H9 (cell line): ENCODE measurements around the gene YWHAH. TPM values are rescaled to one million over a fixed set of nuclear protein-coding genes. Genes with fewer than 3 reads are reported as not detected.

Source experiments
- DNase-seq: peaks from one replicate; pipeline ENCODE4 v3.0.0-alpha.2; 2017
- H2AFZ ChIP-seq: one replicate; pipeline ENCODE4 v1.6.1; 2013; ENCODE audit warnings: mild to moderate bottlenecking, low read length, control low read depth, moderate library complexity
- H2AK5ac ChIP-seq: 2 replicates; pipeline ENCODE4 v1.6.1; 2013; ENCODE audit warnings: low read length, control low read depth, mixed read lengths; ENCODE audit not compliant: insufficient read length
- H2BK120ac ChIP-seq: one replicate; pipeline ENCODE4 v1.6.1; 2013; ENCODE audit warnings: low read depth, mild to moderate bottlenecking, low read length, control low read depth, inconsistent platforms; ENCODE audit not compliant: poor library complexity, severe bottlenecking
- H2BK12ac ChIP-seq: 2 replicates; pipeline ENCODE4 v1.6.1; 2013; ENCODE audit warnings: low read length, control low read depth, mixed read lengths, low read depth; ENCODE audit not compliant: insufficient read length
- H2BK15ac ChIP-seq: 2 replicates; pipeline ENCODE4 v1.6.1; 2013; ENCODE audit warnings: low read depth, low read length, control low read depth
- H2BK20ac ChIP-seq: one replicate; pipeline ENCODE4 v1.6.1; 2013; ENCODE audit warnings: low read depth, mild to moderate bottlenecking, low read length, control low read depth, inconsistent platforms; ENCODE audit not compliant: poor library complexity, severe bottlenecking
- H2BK5ac ChIP-seq: 2 replicates; pipeline ENCODE4 v1.6.1; 2013; ENCODE audit warnings: low read length, control low read depth, mixed read lengths; ENCODE audit not compliant: insufficient read length
- H3K14ac ChIP-seq: 2 replicates; pipeline ENCODE4 v1.6.1; 2013; ENCODE audit warnings: low read length, control low read depth; ENCODE audit not compliant: insufficient read depth
- H3K18ac ChIP-seq: 2 replicates; pipeline ENCODE4 v1.6.1; 2013; ENCODE audit warnings: low read depth, mild to moderate bottlenecking, mixed read lengths, low read length, control low read depth; ENCODE audit not compliant: insufficient read length
- H3K23ac ChIP-seq: 2 replicates; pipeline ENCODE4 v1.6.1; 2013; ENCODE audit warnings: low read length, control low read depth, mixed read lengths, low read depth; ENCODE audit not compliant: insufficient read length
- H3K23me2 ChIP-seq: 2 replicates; pipeline ENCODE4 v1.6.1; 2013; ENCODE audit warnings: low read depth, mild to moderate bottlenecking, mixed read lengths, low read length, control low read depth; ENCODE audit not compliant: insufficient read length, poor library complexity, severe bottlenecking
- H3K27ac ChIP-seq: 2 replicates; pipeline ENCODE4 v1.5.1; 2013; ENCODE audit warnings: low read length, control low read depth, mixed read lengths, low read depth; ENCODE audit not compliant: insufficient read length
- H3K27me3 ChIP-seq: 2 replicates; pipeline ENCODE4 v1.6.1; 2013; ENCODE audit warnings: low read length, control low read depth, inconsistent platforms; ENCODE audit not compliant: insufficient read depth
- H3K4ac ChIP-seq: 2 replicates; pipeline ENCODE4 v1.6.1; 2013; ENCODE audit warnings: low read depth, mild to moderate bottlenecking, control low read depth, inconsistent platforms, low read length, moderate library complexity
- H3K4me1 ChIP-seq: 2 replicates; pipeline ENCODE4 v1.6.1; 2013; ENCODE audit warnings: low read length, control low read depth, inconsistent platforms; ENCODE audit not compliant: insufficient read depth
- H3K4me2 ChIP-seq: 2 replicates; pipeline ENCODE4 v1.6.1; 2013; ENCODE audit warnings: low read length, control low read depth, mixed read lengths; ENCODE audit not compliant: insufficient read length, insufficient read depth
- H3K56ac ChIP-seq: 2 replicates; pipeline ENCODE4 v1.6.1; 2013; ENCODE audit warnings: low read depth, mild to moderate bottlenecking, mixed read lengths, low read length, control low read depth; ENCODE audit not compliant: insufficient read length
- H3K79me1 ChIP-seq: 2 replicates; pipeline ENCODE4 v1.6.1; 2013; ENCODE audit warnings: low read depth, mild to moderate bottlenecking, moderate library complexity, low read length, control low read depth, inconsistent platforms; ENCODE audit not compliant: insufficient read depth, poor library complexity, severe bottlenecking
- H3K79me2 ChIP-seq: 2 replicates; pipeline ENCODE4 v1.6.1; 2013; ENCODE audit warnings: low read length, control low read depth, inconsistent platforms; ENCODE audit not compliant: insufficient read depth
- H3K9ac ChIP-seq: 2 replicates; pipeline ENCODE4 v1.6.1; 2013; ENCODE audit warnings: low read length, control low read depth, mixed read lengths; ENCODE audit not compliant: insufficient read length; ENCODE audit errors: extremely low read depth
- H3K9me3 ChIP-seq: one replicate; pipeline ENCODE4 v1.6.1; 2013; ENCODE audit warnings: low read depth, low read length, inconsistent platforms; ENCODE audit not compliant: control insufficient read depth
- H3T11ph ChIP-seq: one replicate; pipeline ENCODE4 v1.6.1; 2013; ENCODE audit warnings: mild to moderate bottlenecking, low read length, control low read depth, inconsistent platforms
- H4K20me1 ChIP-seq: one replicate; pipeline ENCODE4 v1.6.1; 2013; ENCODE audit not compliant: control insufficient read depth, insufficient read length, insufficient read depth
- H4K5ac ChIP-seq: 2 replicates; pipeline ENCODE4 v1.6.1; 2013; ENCODE audit warnings: low read depth, mild to moderate bottlenecking, mixed read lengths, low read length, control low read depth; ENCODE audit not compliant: insufficient read length
- H4K8ac ChIP-seq: replicated peaks from 2 replicates; pipeline ENCODE4 v1.6.1; 2013; ENCODE audit warnings: low read length, control low read depth, mixed read lengths, low read depth; ENCODE audit not compliant: insufficient read length
- H4K91ac ChIP-seq: 2 replicates; pipeline ENCODE4 v1.6.1; 2013; ENCODE audit warnings: low read depth, mild to moderate bottlenecking, moderate library complexity, mixed read lengths, low read length, control low read depth; ENCODE audit not compliant: insufficient read length
- H3K27ac Mint-ChIP-seq, 3 experiments: 2 replicates in 2 of 3; 3 replicates in 1 of 3; pipeline ENCODE4 v1.8.0; 2020 to 2021; ENCODE audit warnings: mixed read lengths in 3 of 3, mild to moderate bottlenecking in 1 of 3, moderate library complexity in 1 of 3
- H3K27me3 Mint-ChIP-seq: 2 replicates; pipeline ENCODE4 v1.8.0; 2021; ENCODE audit warnings: low read depth, mild to moderate bottlenecking, moderate library complexity, mixed read lengths
- H3K36me3 Mint-ChIP-seq, 3 experiments: 2 replicates in 2 of 3; 3 replicates in 1 of 3; pipeline ENCODE4 v1.8.0; 2020 to 2021; ENCODE audit warnings: low read depth in 3 of 3, mixed read lengths in 3 of 3; ENCODE audit not compliant: insufficient read depth in 1 of 3
- H3K4me1 Mint-ChIP-seq, 2 experiments: 2 replicates each; pipeline ENCODE4 v1.8.0; 2020; ENCODE audit warnings: mixed read lengths in 2 of 2
- H3K4me3 Mint-ChIP-seq, 2 experiments: 2 replicates in 1 of 2; 3 replicates in 1 of 2; pipeline ENCODE4 v1.8.0; 2020 to 2021; ENCODE audit warnings: mild to moderate bottlenecking in 2 of 2, mixed read lengths in 2 of 2, moderate library complexity in 1 of 2
- H3K9me3 Mint-ChIP-seq, 2 experiments: 2 replicates in 1 of 2; 3 replicates in 1 of 2; pipeline ENCODE4 v1.8.0; 2020; ENCODE audit warnings: mild to moderate bottlenecking in 2 of 2, mixed read lengths in 2 of 2, moderate library complexity in 1 of 2
- WGBS: extraction: QIAGEN DNeasy Blood & Tissue Kit; methylation state at CpG from one replicate; pipeline ENCODE4 v1.1.7; 2013; ENCODE audit warnings: missing lambda C conversion rate, low lambda C conversion rate, mixed read lengths; ENCODE audit not compliant: insufficient read length; ENCODE audit errors: extremely low coverage; 5-methylcytosine and 5-hydroxymethylcytosine counted together
- total RNA-seq: library from RNA; stranded (reverse); gene quantifications from 2 replicates; pipeline ENCODE4 v1.2.1, GENCODE V29; 2021
- TF ChIP-seq, protein P1 (sequence below): fragments of 200-600 bp; sonication (generic); conservative IDR thresholded peaks from 3 replicates; pipeline ENCODE4 v1.8.0; 2021; ENCODE audit warnings: antibody characterized with exemption, mild to moderate bottlenecking

The YWHAH gene
- total RNA-seq, 1 experiment from 2014 or later: 250 TPM

- WGBS: 100% methylated on average over 1 of the region's 8 CpGs
These were observed 1.8 kb downstream of the YWHAH start for GRCh38 chr22:31945971-31946680.

More at GRCh38 chr22:31945971-31946680, 1.8 kb downstream of the YWHAH start:
- Mint-ChIP-seq H3K4me3 (no peak overlapping the region), H3K36me3 (peaks cover 20 to 35% (median 33%) of the 10 kb centered on the region in 3 experiments; a peak in 6 of 7 replicates), H3K27ac (no peak overlapping the region), H3K4me1 (peaks cover 17 to 18% of the 10 kb centered on the region in 2 experiments), H3K9me3 (no peaks in the 10 kb centered on the region), H3K27me3 (peaks cover 12% of the 10 kb centered on the region)
- TF ChIP-seq, protein P1, sequence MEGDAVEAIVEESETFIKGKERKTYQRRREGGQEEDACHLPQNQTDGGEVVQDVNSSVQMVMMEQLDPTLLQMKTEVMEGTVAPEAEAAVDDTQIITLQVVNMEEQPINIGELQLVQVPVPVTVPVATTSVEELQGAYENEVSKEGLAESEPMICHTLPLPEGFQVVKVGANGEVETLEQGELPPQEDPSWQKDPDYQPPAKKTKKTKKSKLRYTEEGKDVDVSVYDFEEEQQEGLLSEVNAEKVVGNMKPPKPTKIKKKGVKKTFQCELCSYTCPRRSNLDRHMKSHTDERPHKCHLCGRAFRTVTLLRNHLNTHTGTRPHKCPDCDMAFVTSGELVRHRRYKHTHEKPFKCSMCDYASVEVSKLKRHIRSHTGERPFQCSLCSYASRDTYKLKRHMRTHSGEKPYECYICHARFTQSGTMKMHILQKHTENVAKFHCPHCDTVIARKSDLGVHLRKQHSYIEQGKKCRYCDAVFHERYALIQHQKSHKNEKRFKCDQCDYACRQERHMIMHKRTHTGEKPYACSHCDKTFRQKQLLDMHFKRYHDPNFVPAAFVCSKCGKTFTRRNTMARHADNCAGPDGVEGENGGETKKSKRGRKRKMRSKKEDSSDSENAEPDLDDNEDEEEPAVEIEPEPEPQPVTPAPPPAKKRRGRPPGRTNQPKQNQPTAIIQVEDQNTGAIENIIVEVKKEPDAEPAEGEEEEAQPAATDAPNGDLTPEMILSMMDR: no peak
- Histone ChIP-seq H2AFZ (no peak overlapping the region), H3K27me3 (no peaks in the 10 kb centered on the region), H2AK5ac (no peak overlapping the region), H3K14ac (no peak overlapping the region), H3K9ac (peak overlapping the region; percentile 92), H2BK5ac (no peak overlapping the region), H4K20me1 (no peaks in the 10 kb centered on the region), H4K91ac (no peak overlapping the region), H3K4ac (no peak overlapping the region), H3T11ph (no peak overlapping the region), H3K9me3 (no peaks in the 10 kb centered on the region), H2BK15ac (no peak overlapping the region), H3K56ac (no peak overlapping the region), H2BK20ac (no peak overlapping the region), H3K23ac (no peak overlapping the region), H3K79me1 (peaks cover 5% of the 10 kb centered on the region), H3K79me2 (peaks cover 45% of the 10 kb centered on the region; the same call in 1 of the 2 replicates), H2BK12ac (no peak overlapping the region), H3K4me2 (peak overlapping the region; percentile 93), H3K18ac (no peak overlapping the region), H3K4me1 (no peaks in the 10 kb centered on the region; the same call in 1 of the 2 replicates), H3K23me2 (peaks cover 14% of the 10 kb centered on the region), H4K8ac (no peak overlapping the region), H2BK120ac (no peak overlapping the region), H3K27ac (no peak overlapping the region), H4K5ac (no peak overlapping the region)
- DNase-seq: no peak
